Choroid plexus epithelial cell (primary cell): ENCODE measurements around the gene PLBD1.

Experiments used
- DNase-seq: peaks from one replicate; pipeline ENCODE4 v3.0.0-alpha.2; 2010; ENCODE audit warnings: low read depth
- H3K4me3 ChIP-seq: 2 replicates; pipeline ENCODE4 v1.5.1; 2011; ENCODE audit warnings: low read depth, mild to moderate bottlenecking, control low read depth, low read length, moderate library complexity
- TF ChIP-seq, protein P1 (sequence below): conservative IDR thresholded peaks from 2 replicates; pipeline ENCODE4 v1.5.1; 2011; ENCODE audit warnings: low read depth, mild to moderate bottlenecking, control low read depth, inconsistent platforms, low read length, moderate library complexity

Gene PLBD1

DNA sequence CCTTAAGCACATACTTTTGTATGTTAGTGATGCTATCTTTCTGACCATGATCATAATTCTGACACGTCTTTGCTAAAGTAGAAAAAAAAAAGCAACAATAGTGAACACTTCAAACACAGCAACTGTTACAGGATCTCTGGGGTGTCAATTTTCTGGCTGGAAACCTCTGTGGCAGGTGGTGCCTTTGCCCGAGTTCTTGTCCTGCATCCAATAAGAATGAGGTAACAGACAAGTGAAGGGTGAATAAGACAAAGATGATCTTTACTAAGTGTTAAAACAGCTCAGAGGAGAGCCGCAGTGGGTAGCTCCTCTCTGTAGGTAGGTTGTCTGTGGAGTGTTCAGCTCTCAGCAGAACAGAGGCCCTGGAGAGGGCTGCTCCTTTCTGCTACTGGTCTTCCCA, 20.9 kb upstream of the PLBD1 start:
- no peak for DNase-seq
- H3K4me3 ChIP-seq = no peak overlapping the region
- TF ChIP-seq, protein P1, sequence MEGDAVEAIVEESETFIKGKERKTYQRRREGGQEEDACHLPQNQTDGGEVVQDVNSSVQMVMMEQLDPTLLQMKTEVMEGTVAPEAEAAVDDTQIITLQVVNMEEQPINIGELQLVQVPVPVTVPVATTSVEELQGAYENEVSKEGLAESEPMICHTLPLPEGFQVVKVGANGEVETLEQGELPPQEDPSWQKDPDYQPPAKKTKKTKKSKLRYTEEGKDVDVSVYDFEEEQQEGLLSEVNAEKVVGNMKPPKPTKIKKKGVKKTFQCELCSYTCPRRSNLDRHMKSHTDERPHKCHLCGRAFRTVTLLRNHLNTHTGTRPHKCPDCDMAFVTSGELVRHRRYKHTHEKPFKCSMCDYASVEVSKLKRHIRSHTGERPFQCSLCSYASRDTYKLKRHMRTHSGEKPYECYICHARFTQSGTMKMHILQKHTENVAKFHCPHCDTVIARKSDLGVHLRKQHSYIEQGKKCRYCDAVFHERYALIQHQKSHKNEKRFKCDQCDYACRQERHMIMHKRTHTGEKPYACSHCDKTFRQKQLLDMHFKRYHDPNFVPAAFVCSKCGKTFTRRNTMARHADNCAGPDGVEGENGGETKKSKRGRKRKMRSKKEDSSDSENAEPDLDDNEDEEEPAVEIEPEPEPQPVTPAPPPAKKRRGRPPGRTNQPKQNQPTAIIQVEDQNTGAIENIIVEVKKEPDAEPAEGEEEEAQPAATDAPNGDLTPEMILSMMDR = no peak

DNA sequence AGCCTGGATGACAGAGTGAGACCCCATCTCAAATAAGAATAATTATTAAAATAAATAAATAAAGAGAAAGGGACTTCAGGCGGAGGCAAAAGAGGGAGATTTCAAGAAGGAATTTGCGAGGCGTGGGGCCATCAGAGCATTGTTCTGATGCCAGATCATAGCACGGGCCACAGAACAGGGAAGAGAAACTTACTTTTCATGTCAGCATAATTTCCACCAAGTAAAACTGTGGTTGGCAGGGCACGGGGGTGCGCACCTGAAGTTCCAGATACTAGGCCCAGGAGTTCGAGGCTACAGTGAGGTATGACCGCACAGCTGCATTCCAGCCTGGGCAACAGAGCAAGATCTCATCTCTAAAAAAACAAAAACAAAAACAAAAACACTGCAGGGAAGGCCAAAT, 11.0 kb upstream of the PLBD1 start:
- no peak overlapping the region for H3K4me3 ChIP-seq
- TF ChIP-seq, protein P1 = no peak
- DNase-seq = no peak

DNA sequence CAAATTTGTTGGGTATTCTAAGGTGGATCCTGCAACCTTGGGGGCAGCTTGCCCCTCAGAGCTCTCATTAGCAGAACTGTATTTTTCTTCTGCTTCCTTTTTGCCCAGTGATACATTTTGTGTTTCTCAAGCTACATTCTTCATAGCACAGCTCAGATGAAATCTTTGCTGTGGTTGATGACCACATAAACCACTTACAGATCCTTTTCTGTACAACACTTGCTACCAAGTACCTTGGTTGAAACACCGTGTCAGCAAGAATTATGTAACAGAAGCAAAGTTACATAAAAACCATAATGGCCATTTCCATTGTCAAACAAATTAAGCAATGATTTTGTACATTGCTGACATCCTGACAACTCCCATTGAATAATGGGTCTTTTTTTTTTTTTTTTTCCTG, 9.7 kb upstream of the PLBD1 start:
- TF ChIP-seq, protein P1 = no peak
- peak; percentile 8 for DNase-seq
- H3K4me3 ChIP-seq = no peak overlapping the region

DNA sequence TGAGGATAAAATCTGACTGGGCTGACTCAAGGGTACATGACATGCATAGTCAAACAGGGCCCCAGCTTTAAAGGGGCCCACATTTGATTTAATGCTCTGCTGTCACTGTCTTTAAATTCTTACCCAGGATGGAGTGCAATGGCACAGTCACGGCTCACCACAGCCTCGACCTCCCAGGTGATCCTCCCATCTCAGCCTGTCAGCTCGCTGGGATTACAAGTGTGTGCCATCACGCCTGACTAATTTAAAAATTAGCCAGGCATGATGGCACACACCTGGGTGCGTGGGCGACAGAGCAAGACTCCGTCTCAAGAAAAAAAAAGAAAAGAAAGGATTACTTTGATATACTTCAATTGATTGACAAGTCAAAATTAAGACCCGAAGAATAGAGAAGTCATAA, 9.2 kb upstream of the PLBD1 start:
- DNase-seq = no peak
- no peak overlapping the region for H3K4me3 ChIP-seq
- TF ChIP-seq, protein P1 = no peak

DNA sequence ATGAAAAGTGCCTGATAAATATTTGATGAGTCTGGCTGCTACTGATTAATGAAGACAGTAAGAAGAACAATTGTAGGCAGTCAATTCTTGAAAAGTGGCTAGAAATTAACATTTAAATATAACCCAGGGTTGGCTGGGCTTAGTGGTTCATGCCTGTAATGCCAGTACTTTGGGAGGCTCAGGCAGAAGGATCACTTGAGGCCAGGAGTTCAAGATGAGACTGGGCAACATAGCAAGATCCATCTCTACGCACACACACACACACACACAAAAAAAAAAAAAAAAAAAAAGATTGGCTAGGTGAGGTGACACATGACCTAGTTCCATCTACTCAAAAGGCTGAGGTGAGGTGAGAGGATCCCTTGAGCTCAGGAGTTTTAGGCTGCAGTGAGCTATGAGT, 7.9 kb upstream of the PLBD1 start:
- H3K4me3 ChIP-seq = no peak overlapping the region
- no peak for DNase-seq
- TF ChIP-seq, protein P1 = no peak

DNA sequence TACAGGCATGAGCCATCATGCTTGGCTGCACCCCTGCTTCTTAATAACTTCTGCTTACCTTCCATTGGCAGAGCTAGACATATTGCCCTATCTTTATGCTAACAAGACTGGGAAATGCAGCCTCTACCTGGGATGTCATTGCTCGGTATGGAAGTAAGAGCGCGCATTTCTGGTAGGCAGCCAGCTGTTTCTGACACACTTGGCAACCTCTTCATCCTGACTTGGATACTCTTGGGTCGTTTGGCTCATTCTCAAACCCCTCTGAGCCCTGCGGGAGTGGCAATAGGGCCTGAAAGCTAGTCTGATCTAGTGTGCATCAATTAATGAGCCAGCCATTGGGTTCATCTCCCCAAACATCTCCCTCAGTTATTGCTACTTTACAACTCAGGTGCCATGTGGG, 5.4 kb upstream of the PLBD1 start:
- DNase-seq = no peak
- TF ChIP-seq, protein P1 = no peak
- H3K4me3 ChIP-seq = no peak overlapping the region

DNA sequence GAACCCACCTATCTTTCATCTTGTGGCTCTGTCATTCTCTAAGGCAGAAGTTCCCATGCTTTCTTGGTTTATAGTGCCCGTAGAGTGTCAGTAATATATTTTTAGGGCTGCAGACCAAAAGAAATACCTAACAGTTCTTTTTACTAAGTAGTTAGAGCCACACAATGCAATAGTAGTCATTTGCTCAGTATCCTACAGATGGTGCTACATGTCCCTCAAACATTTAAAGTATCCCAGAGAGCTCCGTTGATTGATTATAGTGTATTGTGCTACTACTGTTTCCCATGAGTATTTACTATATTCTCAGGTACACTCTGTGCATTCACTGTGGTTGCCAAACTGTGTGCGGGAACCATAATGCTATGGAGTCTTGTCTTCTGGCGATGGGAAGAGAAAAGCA, 4.7 kb upstream of the PLBD1 start:
- TF ChIP-seq, protein P1 = no peak
- H3K4me3 ChIP-seq = no peak overlapping the region
- no peak for DNase-seq
